Measurements from ENCODE around the gene ZNF793.

Gene ZNF793

DNA sequence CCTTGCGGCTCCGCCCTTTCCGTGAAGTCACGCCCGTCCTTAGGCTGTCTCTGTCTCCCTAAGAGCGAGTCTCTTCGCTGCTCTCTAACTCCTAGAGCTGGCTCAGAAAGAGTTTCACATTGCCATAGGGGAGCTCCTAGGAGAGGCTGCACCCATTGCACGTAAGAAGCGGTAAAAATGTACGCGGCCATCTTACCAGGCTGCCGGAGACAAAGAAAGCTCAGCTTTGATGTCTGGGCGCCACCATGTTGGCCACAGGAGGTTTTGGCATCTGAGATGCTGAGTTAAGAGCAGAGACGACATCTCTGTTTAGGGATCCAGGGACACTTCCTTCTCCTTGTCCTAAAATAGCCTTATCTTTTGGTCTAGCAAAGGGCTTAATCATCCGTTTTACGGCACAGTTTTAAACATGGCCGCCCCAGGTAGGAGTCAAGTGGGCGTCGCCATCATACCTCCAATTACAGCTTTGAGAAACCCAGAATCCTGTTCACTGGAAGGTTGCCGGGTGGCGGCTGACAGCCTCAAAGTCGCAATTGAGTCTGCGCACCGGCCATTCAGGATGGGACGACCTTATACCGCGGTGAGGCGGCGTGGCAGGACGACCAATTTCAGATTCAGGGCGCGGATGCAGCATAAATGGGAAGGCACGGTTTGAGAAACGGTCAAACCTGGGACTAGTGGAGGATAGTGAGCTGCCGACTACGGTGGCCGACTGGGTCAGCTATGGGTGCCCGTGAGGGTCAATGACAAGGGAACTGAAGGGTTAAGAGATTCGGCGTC is at the start of gene ZNF793:
ZNF793 (plus strand) TSS at position 553 of the 780 bp plus-strand sequence. CDS start 16,501 bp downstream, outside the sequence.
- peak; percentile 84 for DNase-seq

DNA sequence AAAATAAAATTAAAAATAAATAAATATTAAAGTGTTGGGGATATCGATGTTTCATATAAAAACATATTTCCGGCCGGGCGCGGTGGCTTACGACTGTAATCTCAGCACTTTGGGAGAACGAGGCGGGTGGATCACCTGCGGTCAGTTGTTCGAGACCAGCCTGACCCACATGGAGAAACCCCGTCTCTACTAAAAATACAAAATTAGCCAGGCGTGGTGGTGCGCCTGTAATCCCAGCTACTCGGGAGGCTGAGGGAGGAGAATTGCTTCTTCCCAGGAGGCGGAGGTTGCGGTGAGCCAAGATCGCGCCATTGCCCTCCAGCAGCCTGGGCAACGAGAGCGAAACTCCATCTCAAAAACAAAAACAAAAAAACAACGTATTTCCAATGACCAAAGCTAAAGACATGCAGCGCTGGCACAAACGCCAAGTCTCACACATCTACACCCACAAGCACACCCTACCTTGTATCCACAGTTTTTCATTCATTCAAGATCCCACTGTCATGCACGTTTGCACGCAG is 40.4 kb upstream of the ZNF793 start:
- no peak for DNase-seq

DNA sequence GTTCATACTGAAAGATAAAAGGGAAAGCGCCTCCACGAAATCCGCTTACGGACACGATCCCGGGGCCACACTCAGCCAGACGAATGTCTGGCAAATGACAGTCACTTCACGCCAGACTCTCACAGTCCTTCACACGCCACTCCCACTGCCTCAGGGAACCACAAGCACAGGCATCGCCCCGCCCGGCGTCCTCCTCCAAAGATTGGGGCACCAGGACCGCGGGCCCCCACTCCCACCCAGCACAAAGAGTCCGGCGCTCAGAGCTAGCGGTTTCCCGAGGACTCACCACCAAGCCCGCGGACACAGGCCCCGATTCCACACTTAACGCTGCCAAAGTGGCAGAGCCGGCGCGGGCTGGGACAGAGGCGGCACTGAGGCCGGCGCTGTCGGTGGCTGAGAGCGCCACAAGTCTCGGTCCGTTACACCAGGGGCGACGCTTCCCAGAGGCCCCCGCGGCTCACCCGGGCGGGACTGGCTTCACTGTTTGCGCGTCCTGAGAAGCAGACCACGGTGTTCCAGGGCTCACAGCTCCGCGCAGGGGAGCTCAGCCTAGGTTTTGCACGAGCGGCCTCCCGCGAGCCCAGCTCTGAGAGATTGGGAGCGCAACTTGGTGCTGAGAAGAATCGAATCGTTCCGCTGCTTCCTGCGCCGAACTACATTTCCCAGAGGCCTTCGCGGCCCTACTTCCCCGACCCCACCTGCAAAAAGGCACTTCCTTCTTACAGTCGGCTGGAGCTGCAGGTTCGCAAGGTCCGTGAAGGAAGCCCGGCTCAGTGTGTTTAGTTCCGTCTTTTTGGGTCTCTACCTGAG is 39.7 kb upstream of the ZNF793 start, which contains the start of gene ZNF569:
ZNF569 (minus strand) TSS at position 647 of the 810 bp plus-strand sequence. CDS start 22,523 bp downstream, outside the sequence.
- DNase-seq, result peak; percentile 90

DNA sequence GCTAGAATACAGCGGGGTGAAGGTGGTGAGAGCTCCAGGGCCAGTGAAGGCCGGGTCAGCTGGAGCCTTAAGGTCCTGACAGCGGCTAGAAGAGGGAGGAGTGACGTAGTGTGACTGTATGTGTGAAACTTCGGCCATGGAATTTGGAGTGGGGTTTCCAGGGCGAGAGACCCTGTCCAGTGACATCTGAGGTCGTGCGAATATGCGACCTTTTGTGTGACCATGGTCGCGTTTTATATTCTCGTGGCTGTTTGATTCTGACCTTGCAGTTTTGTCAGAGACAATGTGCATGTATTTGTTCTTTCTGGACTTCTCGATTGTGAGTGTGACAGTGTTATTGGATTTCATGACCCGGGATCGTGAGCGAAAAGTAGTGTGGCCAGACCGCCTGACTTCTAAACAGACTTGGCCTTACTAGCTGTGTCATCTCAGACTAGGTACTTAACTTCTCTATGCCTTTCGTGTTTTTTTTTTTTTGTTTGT is 39.1 kb upstream of the ZNF793 start:
- no peak for DNase-seq

DNA sequence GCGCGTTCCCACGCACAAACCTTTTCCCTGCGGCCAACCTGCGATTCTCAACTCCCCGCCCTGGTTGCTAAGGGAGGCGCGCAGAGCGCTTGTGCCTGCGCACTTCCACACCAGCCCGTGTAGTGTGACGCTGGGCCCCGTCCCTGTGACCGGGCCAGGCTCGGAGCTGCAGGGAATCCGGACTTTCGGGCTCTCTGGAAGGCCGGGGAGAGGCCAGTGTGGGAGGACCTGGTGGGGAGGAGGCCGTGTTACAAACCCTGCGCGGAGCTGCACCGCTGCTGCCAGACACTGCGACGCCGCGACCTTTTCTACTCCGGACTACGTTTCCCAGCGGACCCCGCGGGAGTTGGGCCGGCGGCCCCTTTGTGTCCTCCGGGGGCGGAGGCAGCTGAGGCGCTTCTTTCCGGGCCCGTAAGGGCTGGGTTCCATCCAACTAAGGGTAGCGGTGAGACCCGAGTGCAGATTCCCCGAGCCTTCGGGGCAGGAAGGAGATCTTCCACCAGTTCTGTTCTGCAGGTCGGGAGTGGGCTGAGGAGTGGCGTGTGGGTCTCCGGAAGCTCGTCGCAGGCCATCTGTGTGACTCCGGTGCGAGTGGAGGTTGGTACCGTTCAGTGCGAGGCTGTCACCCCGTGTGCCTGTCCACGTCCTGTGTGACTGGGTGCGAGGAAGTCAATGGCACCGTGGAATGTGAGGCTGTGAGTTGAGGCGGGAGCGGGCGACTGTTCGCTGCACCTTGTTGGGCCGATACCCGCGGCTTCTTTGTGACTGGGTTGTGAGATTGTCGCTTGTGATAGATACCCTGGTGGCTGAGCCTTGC is 37.6 kb upstream of the ZNF793 start, which contains the start of gene ZNF570:
ZNF570 (plus strand) TSS at position 396 of the 817 bp plus-strand sequence. CDS start 999 bp downstream, outside the sequence.
- peak; percentile 89 for DNase-seq

DNA sequence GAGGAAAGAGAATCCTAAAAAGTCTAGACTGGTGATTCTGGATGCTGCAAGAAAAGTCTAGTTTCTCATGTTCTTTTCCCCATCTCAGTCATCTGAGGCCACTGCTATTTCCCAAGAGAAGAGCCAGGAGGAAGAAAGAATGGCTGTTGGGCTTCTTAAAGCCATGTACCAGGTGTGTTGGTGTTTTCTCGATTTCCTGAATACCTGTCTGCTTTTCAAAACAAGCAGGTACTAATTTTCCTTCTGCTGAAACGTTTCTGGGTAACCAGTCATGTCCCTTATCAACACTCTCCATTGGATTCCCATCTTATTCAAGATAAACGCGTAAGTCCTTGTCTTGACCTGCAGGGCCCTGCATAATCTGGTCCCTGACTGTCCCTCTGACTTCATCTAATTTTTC is 36.5 kb upstream of the ZNF793 start:
- no peak for DNase-seq

DNA sequence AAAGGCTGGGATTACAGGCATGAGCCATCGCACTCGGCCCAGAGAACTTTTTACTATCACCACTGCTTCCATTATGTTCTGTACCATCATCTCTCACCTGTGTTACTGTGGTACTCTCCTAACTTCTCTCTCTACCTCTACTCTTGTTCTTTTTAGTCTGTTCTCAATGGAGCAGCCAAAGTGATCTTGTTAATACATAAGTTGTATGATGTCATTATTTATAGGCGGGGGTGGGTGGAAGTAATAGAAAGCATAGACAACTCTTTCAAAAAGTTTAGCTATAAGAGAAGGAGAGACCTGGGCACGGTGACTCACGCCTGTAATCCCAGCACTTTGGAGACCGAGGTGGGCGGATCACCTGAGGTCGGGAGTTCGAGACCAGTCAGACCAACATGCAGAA is 34.6 kb upstream of the ZNF793 start:
- DNase-seq, result no peak

DNA sequence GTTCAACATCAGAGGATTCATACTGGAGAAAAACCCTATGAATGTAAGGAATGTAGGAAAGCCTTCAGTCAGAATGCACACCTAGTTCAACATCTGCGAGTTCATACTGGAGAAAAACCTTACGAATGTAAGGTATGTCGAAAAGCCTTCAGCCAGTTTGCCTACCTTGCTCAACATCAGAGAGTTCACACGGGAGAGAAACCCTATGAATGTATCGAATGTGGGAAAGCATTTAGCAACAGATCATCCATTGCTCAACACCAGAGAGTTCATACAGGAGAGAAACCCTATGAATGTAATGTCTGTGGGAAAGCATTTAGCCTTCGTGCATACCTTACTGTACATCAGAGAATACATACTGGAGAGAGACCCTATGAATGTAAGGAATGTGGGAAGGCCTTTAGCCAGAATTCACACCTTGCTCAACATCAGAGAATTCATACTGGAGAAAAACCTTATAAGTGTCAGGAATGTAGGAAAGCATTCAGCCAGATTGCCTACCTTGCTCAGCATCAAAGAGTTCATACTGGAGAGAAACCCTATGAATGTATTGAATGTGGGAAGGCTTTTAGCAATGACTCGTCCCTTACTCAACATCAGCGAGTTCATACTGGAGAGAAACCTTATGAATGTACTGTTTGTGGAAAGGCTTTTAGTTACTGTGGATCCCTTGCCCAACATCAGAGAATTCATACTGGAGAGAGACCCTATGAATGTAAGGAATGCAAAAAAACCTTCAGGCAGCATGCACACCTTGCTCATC is 22.2 kb upstream of the ZNF793 start:
- no peak for DNase-seq

DNA sequence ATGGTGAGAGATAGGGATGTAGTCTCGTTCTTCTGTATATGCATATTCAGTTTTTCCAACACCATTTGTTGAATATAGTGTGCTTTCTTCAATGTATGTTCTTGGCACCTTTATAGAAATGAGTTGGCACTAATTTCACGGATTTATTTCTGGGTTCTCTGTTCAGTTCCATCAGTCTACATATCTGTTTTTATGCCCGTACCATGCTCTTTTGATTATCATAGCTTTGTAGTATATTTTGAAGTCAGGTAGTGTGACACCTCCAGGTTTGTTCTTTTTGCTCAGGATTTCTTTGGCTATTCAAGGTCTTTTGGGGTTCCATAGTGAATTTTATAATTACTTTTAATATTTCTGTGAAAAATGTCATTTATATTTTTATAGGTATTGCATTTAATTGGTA is 14.5 kb upstream of the ZNF793 start:
- DNase-seq, result no peak

DNA sequence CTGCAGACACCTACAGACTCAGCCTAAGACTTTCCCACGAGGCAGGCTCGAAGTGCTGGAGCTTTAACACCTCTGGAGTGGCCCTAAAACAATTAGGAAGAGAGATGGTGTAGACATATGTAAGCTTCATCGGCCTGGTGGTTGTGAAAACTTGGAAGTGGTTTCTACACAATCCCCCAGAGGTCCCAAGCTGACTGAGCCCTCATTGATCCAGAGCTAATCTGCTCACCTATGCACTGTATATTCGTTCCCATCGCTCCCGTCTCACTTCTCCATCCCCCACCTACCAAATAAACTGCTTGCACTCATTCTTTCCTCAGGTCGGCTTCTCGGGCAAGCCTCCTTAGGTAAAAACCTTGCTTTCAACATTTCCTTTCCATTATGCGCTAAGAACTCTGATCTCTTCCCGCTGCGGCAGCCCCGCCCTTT is 767 bp upstream of the ZNF793 start:
- DNase-seq, result no peak

DNA sequence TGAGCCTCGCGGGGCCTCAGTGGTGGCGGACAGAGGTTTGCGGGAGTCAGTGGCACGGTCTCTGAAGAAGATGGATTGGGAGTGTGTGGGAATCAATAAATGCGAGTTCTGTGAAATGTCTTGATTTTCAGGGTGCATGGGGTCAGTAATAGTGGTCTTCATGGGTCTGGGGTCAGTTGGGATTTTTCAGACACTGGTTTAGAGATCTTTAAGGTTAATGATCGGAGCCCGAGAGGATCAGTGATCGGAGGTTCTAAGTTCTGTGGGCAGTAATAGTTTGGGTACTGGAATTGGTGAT is 377 bp downstream of the ZNF793 start:
- DNase-seq, result no peak

DNA sequence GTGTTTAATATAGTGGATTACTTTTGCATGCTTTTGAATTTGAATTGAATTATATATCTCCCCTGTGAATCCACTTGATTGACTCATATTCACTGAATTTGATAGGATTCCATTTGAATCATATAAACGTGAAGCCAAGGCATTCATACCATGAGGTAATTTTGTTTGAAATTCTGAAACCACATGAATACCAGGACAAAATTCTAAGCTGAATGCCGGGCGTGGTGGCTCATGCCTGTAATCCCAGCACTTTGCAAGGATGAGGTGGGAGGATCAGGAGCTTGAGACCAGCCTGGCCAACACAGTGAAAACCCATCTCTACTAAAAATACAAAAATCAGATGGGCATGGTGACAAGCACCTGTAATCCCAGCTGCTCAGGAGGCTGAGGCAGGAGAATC is 4.4 kb downstream of the ZNF793 start:
- no peak for DNase-seq

DNA sequence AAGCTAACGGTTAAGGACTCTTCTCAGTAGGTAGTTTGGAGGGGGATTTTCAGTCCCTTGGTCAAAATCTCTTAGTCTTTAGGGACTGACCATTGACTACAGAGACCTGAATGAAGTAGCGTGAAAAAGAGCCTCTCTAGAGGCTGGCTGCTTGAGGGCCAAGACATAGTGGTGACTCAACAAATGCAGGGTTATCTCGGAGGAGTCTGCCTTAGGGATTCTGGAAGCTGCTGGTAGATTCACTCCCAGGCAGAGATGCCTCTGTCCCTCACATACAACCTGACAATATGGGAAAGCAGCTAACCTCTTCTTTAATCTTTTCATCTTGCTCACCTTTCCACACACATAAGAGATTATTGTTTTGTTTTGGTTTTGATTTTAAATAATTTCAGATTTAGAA is 5.1 kb downstream of the ZNF793 start:
- DNase-seq, result no peak

DNA sequence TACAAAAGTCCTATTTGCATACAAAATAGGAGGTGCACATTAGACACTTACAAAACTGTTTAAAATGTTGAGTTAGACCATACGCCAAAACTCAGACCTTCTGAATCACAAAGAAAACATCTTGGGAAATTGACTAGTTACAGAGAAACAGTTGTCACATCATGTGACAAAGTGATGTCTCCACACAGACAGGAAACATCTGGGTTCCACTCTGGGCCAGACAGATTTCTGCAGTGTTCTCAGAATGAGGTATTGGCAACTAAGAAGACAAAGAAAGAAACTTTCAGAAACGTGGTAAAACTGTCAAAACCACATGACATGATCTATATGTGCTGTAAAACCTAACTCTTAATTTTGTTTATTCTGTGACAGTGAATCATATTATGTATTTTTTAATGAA is 6.7 kb downstream of the ZNF793 start:
- DNase-seq, result no peak

DNA sequence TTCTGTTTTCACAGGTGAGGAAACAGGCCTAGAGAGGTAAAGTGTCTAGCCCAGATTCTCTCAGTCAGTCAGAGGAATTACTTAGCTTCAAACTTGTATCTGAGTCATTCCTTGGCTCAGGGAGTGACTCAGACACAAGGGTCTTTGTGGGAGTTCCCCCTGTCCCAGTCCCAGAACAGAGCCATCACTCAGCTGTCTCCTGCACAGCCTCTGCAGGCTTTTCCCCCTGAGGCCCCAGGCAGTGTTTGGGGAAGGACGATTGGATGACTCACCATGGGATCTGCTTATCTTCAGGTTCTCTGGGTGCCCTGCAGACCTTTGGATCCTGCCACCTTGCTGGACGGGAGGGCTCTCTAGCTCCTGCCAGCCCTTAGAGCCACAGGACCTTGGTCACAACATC is 13.2 kb downstream of the ZNF793 start:
- DNase-seq, result no peak

DNA sequence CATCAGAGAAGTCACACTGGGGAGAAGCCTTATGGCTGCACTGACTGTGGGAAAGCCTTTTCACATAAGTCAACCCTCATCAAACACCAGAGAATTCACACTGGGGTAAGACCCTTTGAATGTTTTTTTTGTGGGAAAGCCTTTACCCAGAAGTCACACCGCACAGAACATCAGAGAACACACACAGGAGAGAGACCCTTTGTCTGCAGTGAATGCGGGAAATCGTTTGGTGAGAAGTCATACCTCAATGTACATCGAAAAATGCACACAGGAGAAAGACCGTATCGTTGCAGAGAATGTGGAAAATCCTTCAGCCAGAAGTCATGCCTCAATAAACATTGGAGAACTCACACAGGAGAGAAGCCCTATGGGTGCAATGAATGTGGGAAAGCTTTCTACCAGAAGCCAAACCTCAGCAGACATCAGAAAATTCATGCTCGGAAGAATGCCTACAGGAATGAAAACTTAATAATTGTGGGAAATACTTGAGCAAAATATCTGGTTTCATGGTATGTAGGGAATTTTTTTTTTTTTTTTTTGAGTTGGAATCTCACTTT is 30.7 kb downstream of the ZNF793 start:
- DNase-seq, result no peak

DNA sequence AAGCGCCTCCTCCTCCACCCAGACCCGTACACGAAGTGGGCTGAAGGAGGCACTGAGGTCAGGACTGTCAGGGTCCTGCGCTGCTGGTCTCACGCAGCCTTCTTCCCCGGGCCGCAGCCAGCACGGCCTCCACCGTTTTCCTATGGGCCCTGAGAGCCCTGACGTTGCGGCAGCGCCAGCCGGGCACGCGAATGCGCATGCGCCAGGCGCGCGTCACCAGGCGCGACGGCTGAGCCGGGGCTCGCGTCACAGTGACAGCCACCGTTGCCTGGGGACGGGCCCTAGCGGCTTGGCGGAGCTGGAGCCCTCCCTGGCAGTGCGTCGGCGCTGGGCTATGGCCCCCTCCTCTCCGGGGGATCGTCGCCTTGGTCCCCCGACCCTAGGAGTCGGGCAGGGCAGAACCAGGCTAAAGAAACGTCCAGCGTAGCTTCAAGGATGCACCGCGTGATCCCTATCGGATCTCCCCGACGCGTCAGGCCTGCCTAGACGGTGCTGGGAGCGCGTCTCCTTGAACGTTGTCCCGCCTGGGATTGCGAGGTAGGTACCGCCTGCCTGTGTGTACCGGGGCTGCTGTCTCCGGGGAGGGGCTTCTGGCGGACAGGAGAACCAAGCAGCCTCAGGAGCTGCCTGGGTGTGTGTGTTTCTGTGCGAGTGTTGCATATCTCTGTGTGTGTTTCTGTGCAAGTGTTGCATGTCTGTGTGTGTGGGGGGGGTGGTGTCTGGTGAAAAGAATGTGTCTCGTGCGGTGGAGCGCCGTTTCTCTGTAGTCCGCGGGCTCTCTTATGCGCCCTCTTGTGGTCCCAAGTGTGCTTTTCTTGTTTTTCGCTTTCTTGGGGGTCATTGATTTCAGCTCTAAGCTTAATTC is 44.6 kb downstream of the ZNF793 start:
- peak; percentile 33 for DNase-seq

DNA sequence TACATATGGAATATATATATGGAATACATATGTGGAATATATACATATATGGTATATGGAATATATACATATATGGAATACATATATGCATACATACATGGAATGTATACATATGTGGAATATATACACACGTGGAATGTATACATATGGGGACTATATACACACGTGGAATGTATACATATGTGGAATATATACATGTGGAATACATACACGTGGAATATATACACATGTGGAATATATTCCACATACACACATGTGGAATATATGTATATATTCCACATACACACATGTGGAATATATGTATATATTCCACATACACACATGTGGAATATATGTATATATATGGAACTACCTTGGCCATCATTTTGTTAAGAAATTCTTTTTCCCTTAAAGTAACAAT is 56.8 kb downstream of the ZNF793 start:
- no peak for DNase-seq

DNA sequence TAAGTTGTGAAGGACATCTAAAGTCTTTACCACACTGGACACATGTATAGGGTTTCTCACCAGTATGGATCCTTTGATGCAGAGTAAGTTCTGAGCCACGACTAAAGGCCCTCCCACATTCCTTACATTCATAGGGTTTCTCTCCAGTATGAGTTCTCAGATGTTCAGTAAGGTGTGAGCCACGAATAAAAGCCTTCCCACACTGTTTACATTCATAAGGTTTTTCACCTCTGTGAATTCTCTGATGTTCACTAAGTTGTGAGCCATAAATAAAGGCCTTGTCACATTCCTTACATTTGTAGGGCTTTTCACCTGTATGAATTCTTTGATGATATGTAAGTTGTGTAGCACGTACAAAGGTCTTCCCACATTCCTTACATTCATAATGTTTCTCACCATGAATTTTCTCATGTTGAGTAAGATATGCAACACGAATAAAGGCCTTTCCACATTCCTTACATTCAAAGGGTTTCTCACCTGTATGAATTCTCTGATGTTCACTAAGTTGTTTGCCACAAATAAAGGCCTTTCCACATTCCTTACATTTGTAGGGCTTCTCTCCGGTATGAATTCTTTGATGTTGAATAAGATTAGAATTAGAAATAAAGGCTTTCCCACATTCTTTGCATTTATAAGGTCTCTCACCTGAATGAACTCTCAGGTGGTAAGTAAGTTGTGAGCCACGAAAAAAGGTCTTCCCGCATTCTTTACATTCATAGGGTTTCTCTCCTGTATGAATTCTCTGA is 58.1 kb downstream of the ZNF793 start:
- DNase-seq, result no peak

DNA sequence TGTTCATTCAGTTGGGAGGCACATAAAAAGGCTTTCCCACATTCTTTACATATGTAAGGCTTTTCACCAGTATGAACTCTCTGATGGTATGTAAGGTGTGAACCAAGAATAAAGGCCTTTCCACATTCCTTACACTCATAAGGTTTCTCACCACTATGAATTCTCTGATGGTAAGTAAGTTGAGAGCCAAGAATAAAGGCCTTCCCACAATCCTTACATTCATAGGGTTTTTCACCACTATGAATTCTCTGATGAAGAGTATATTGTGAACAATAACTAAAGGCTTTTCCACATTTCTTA is 58.6 kb downstream of the ZNF793 start:
- no peak for DNase-seq
